GM21786 (cell line): ENCODE results near the gene SERTAD2.

Experiments
- ATAC-seq: cut with Tn5 transposase; IDR thresholded peaks from one replicate; pipeline ENCODE4 v1.9.1; 2021; ENCODE audit not compliant: unreplicated experiment

Gene SERTAD2

DNA sequence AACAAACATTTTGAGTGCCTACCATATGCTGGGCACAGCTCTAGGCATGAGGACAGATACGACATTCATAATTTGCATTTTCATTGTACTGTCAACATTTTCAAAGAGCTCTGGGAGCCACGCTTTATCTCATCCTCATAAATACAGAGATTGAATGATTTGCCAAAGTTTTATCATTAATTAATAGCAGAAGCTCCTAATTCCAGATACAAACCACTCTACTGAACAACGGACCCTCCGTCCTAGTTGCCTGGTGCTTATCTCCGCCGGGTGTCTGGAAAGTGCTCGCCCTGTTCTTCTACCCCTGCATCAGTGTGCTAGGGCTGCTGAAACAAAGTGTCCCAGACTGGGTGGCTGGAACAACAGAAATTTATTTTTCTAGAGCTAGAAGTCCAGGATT, 23.8 kb downstream of the SERTAD2 start:
- no peak for ATAC-seq

DNA sequence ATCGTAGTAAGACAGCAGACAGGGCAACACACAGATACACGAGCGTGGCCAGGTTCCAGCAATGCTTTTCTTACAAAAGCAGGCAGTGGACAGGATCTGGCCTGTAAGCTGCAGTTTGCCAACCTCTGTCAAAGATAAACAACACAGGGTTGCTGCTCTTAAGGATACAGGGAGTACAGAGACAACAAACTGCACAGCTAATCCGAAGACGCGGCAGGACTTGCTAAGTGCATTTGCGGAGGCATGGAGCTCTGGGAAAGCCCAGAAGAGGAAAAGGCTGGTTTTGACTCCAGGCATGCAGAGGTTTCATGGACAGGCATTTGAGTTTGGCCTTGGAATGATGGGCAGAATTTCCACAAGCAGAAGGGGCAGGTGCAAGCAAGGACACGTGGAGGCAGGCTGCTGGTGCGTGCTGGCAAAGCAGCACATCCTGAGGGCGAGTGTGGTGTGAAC, 24.4 kb downstream of the SERTAD2 start:
- no peak for ATAC-seq

DNA sequence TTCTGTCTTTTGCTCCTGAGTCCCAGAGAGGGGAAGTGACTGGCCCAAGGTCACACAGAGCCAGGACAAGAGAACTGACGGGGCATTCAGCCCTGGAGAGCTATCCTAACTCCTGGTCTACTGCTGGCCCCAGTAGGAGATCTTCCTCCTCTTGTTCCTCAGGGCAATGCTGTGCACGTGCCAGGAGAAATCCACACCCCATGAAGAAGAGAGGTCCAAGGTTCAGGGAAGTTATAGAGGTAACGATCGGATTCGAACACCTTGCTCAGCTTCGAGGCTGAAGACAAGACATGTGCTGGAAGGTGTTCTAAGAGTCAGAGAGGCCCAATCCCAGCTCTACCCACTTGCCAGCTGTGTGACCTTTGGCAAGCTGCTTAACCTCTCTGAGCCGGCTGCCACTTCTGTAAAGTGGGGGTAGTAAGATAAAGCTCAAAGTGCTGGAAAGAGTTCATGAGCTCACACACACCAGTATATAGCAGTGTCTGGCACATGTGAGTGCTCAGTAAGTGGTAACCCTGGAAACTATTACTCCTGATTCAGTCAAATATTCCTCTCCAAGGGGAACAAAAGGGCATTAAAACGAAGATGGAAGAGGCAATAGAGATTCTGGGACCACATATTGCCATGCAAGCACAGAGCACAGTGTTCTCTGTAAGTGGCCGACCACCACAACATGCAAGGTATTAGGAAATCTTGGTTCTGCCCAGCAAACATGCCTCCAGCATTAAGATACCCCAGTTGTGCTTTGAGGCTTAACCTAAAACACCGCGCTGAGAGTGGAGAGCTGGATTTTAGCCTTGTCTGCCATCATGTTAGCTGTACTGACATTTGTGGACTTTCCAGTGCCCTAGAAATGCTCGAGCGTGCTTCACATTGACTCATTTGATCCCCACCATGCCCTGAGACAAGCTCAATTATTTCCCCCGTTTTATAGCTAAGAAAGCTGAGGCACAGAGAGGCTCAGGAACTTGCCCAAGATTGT, 25.6 kb downstream of the SERTAD2 start:
- ATAC-seq, result no peak

DNA sequence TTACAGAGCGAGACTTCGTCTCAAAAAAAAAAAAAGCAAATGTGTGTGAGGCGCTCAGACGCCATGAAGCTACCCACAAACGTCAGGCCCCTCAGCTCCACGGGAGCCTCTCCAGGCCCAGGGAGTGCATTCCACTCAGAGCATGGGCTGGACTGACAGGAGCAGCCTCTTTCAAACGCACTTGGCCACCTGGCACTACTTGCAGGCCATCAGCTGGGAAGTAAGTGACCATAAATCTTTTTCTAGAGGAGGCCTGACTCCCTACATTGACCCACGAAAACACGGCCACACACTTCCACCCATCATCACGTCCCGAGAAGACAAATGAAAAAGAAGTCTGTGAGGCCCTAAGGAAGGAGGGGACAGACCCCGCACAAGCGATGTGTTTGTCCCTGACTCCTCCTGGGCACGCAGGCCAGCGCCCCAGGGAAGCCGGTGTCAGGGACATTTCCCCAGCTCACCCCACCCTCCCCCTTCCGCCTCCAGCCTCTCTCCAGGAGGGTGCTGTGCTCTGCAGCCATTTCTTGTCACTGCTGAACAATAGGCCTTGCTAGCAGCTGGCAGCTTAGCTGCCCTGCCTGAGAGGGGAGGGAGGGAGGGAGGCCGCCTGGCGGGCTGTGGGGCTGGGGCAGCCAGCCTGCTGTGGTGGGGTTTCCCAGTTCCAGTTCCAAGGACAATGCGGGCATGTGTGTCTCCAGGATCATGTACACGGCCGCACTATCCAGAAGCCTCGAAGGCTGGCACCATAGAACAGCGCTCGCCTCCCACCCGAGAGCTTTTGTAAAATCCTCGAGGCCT, 26.6 kb downstream of the SERTAD2 start:
- no peak for ATAC-seq

DNA sequence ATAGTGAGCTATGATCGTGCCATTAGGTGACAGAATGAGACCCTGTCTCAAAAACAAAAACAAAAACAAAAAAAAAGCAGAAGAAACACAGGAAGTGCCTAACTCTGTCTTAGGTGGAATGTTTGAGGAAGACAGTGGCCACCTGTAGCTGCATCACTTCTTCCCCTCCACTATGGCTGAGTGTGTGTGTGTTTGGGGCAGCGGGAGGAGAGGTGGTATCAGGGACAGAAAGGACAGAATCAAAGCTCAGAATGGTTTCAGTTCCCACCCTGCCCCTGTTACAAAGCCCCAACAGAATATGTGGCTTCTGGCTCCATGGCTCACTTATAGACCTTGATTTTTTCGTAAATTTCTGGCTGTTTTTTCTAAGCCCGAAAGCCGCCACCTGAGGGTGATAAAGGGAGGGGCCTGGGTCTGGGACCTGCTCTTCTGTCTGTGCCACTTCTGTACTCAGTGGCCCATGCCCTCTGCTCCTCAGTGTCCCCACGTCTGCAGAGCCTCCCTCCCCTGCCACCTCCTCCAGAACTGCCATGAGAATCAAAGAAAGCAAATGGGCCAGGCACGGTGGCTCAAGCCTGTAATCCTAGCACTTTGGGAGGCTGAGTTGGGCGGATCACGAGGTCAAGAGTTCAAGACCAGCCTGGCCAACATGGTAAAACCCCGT, 27.4 kb downstream of the SERTAD2 start:
- no peak for ATAC-seq

DNA sequence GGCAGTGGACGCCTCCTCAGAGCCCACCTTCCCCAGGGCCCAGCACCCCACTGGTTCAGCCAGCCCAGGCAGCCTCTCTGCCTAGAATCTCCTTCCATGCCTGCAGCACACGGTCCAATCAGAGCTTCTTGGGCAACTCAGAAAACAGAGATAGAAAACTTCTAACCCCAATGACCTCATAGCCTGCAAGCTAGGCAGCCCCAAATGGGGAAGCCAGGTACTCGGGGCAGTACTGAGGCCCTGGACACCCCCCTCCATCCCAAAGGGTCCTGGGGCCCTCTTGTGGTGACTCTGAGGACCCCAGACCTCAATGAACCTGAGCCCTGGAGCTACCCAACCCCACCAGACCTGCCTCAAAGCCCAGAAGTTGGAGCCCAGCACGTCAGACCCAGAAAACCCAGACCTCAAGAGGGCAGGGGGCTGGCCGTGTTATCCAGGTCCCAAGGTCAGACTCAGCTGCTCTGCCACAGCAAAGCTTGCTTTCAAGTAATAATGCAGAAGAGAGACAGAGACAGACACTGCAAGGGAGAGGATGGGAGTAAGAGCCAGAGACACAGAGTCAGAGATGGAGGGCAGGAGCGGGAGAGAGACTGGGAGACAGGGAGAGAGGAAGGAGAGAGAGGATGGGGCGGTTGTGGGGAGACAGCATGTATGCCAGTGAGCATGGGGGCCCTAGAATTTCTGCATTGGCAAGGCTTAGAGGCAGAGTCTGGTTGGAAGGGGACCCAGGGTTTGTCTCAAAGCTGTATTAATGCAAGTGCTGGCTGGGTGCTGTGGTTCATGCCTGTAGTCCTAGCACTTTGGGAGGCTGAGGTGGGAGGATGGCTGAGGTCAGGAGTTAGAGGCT, 28.2 kb downstream of the SERTAD2 start:
- ATAC-seq, result no peak

DNA sequence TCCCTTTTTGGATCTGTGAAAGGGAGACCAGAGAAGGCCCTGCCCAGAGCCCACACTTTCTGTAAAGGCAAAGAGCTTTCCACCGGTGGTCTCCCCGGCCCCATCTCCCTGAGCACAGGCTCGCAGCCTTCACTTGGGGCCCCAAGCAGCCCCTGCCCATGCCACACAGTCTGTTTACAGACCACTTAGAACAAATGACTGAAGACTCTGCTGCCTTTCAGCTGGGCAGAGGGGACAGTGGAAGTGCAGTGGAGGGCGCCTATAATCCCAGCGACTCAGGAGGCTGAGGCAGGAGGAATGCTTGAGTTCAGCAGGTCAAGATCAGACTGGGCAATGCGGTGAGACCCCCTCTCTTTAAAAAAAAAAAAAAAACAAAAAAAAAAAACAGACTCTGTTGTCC, 28.9 kb downstream of the SERTAD2 start:
- ATAC-seq, result no peak

DNA sequence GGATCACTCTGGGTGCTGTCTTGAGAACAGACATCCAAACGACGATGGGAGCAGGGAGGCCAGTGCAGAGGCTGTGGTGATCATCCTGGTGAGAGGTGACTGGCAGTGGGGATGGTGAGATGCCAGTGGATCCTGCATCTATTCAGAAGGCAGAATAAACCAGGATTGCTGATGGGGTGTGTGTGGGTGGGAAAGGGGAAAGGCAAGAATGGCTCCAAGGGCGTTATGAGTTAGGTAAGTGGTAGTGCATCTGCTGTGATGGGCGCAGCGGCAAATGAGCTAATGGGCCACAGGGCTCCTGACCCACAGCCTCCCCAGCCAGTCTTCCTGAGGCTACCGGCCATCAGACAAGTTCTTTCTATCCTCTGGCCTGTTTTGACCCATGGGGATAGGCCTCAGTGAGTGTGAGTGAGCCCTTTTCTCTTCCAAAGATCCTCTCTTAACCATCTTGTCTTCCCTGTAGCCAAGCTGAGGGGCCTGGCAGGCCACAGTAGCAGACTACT, 29.6 kb downstream of the SERTAD2 start:
- ATAC-seq, result no peak

DNA sequence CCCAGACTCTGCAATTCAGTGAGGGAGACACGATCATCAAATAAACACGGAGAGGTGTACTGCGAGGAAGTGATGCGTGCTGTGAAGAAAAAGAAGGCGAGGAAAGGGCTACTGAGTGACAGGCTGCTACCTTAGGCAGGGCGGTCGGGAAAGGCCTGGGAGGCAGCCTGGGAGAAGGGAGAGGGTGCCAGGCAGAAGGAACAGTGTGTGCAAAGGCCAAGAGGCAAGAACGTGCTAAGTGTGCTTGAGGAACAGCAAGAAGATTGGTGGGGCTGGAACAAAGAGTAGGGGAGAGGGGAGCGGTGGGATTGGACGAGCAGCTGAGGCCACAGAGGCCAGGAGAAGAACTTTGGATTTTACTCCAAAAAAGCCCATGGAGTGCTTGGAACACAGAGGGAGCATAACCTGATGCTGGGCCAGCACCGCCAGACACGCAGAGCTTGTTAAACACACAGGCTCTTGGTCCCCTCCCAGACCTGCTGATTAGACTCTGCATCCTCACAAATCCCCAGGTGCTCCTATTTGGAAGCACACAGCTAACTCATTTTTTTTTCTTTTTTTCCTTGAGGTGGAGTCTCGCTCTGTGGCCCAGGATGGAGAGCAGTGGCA, 30.4 kb downstream of the SERTAD2 start:
- ATAC-seq, result no peak

DNA sequence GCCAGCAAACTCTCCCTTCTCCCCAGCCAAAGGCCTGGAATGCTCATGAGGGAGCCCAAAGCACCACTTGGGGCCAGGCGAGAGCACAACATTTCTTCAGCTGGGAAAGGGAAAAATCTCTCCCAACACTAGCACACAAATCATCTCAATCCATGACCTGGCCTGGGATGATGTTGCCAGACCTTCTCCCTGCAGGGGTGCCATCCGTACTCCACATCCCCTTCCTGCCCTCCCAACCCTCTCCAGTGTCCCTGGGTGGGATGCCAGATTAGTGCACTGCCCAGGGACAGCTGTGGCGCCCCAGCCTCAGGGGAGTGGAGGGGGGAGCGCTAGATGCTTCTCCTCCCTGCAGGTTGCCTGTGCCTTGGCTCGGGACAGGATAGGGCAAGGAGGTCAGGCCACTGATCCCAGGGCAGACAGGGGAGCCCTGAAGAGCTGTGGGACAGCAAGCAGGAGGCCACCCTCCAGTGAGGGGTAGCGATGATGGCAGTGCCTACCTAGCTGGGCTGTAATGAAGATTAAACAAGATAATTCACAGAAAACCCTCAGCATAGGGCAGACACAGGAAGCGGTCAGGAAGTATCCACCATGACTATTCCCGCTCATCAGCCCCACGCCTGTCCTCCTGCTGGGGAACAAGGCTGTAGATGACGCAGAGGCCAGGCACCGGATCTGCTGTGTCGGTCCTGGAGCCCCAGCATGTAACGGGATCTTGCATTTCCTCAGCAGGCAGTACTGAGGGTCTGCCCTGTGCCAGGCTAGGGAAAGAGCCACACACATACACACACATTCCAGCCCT, 31.1 kb downstream of the SERTAD2 start:
- no peak for ATAC-seq

DNA sequence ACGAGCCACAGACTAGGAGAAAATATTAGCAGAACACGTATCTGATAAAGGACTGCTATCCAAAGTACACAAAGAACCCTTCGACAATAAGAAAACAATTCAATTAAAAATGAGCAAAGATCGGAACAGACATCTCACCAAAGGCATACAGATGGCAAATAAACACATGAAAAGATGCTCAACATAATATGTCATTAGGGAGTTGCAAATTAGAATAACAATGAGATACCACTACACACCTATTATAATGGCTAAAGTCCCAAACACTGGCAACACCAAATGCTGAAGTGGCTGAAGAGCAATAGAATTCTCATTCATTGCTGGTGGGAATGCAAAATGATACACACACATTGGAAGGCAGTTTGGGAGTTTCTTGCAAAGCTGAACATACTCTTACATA, 33.1 kb downstream of the SERTAD2 start:
- ATAC-seq, result no peak

DNA sequence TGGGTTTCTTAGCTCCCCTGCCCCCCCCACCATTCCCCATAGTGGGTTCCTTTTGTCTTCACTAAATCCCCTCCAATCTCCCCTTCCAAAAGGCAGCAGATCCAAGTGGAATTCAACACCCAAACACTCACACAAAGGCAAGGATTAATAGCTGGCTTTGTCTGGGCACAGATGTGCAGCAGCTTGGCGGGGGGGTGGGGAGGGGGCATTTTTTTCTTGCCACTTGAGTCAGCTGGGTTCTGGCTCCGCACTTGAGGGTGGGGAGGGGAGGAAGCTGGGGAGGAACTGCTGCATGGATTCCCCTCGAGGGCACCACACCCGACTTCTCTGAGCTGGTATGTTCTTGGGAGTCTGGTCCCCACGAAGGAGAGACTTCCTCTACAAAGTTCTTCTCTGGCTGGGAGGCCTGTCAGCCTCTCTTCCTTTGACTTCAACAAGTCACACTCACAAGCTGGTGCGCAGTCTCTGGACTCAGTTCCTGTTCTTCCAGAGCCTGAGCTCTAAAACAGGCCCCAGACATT, 36.0 kb downstream of the SERTAD2 start:
- ATAC-seq, result no peak

DNA sequence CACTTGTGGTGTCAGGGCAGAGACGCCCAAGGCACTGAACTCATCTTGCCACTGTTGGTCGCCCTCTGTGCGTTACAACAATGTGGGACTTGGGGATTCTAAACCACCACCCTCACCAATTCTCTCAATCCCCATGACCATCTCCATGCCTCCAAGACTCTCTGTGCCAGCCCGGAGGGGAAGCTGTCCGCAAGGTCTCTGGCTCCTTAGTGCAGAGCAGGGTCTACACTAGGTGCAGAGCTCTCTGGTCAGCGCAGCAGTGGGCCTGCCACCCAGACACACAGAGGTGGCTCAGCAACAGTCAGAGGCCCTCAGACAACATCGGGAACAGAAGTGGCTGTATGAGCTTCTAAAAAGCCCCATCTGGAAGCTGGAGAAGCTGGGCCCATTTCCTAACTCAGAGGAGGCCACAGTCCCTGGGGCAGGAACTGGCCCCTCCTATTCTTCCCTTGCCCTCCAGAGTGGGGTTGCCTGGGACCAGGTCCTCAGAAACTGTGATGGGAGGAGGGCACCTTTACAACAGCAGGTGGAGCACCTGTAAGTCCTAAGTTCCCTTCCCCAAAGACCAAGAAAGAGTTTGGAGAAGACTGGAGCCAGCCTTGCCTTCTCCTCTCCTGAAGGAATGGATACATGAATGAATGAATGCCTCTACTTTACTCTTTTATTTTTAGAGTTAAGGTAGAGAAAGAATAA, 37.7 kb downstream of the SERTAD2 start:
- no peak for ATAC-seq

DNA sequence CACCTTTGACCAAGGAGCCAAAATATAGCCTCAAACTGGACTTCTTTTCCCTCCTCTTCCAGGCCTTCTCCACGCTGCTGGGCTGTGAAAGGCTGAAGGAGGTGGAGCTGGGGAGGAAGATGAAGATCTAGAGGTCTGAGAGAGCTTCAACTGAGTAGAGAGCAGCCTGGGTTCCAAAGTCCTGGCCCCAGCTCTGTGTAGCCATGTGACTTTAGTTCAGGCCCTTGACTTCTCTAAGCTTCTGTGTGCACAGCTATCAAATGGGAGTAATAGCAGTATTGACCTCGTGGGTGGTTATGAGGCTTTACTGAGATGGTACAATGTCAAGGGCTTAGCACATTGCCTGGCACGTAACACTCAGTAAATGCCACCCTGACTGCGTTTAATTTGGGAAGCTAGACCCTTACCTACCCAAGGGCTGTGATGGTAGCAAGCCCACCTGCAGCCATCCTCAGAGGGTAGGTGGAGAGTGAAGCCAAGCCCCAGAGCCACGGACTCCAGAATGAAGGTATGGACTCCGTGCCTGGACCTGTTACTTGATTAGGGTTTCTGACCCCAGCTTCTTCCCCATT, 38.4 kb downstream of the SERTAD2 start:
- no peak for ATAC-seq

DNA sequence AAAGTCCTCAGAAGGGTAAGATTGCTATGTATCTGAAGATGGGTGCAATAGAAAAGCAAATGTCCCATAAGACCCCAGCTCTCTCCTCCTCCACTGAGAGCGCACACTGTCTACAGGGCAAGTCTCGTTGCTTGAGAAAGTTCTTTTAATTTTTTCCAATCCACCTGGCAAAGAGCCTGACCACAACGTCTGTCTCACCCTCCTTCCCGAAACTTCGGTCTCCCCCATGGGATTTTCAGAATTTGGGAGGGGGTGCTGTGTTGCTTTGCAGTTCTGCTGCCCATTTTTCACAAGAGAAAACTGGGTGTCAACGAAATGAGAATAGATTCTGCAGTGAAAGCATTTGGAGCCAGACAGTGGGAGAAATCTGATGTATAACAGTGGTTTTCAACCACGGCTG, 40.4 kb downstream of the SERTAD2 start:
- ATAC-seq, result no peak

DNA sequence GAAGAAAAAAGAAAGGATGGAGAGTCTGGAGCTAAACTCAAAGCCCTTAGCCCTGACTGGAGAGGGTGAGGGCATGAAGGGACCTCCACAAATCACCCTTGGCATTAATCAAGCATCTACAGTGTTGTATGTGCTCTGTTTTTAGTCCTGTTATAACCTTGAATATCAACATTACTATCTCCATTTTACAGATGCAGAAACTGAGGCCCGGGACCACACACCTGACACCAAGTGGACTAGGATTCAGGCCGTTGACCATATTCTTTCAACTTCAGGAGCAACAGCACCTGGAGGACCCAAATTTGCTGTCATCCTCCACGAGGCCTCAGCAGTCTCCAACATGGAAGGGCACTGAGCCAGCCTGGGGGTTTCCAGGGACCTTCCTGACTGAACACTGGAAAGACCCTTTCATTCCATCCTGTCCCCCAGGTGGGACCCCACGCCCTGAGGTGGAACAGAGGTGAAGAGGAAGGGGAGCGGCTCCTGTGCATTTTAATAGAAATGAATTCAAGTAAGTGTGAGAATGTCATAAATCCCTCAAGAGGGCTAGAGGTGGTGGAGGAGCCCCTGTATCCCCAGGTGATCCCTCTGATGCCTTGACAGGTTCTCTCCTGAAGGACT, 41.0 kb downstream of the SERTAD2 start:
- ATAC-seq, result no peak

DNA sequence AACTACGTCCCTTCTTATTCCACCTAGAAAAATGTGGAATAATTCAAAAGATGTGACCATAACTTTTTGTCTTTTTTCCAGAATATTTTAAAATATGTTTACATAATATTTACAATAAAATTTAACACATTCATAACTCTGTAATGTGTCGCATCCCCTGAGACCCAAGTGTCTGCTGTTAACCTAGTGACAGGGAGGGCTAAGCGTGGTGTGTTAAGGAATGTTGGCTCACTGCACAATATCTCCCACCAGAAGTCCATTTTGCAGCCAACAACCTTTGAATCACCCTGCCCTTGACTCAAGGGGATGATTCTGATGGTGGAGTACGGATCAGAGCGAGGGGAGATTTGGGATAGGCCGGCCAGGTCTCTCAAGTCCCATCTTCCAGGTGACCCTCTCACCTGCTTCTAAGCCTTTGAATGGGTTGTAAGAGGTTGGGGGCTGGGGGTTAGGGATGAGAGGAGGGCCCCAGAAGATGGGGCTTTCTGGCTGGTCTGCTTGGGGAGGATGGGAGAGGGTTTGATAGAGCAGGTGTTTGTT, 43.3 kb downstream of the SERTAD2 start:
- ATAC-seq, result no peak
